GM18526 (cell line): ENCODE results near the gene PGAP2.

Experiments
- POLR2A ChIP-seq: IDR thresholded peaks from 3 replicates; pipeline ENCODE4 v1.6.1; 2011; ENCODE audit not compliant: insufficient read length; ENCODE audit errors: extremely low read depth

Gene PGAP2

GRCh38 chr11:3802011-3802790 is 6.2 kb upstream of the PGAP2 start:
- TF ChIP-seq POLR2A, result no peak

- TF ChIP-seq POLR2A, result no peak
Observed at GRCh38 chr11:3803726-3804495, 4.4 kb upstream of the PGAP2 start.

- TF ChIP-seq POLR2A, result no peak
Observed at GRCh38 chr11:3808861-3809623, 682 bp downstream of the PGAP2 start.

GRCh38 chr11:3809624-3809928 is 1.2 kb downstream of the PGAP2 start:
- TF ChIP-seq POLR2A, result no peak

- no peak for TF ChIP-seq POLR2A
Observed at GRCh38 chr11:3810446-3810845, 2.1 kb downstream of the PGAP2 start.

- TF ChIP-seq POLR2A, result no peak
Observed at GRCh38 chr11:3810951-3811350, 2.6 kb downstream of the PGAP2 start.

GRCh38 chr11:3815845-3816244 is 7.5 kb downstream of the PGAP2 start:
- TF ChIP-seq POLR2A, result no peak

- TF ChIP-seq POLR2A, result no peak
Observed at GRCh38 chr11:3816673-3817072, 8.3 kb downstream of the PGAP2 start.

GRCh38 chr11:3817181-3817800 is 8.9 kb downstream of the PGAP2 start:
- no peak for TF ChIP-seq POLR2A

GRCh38 chr11:3820971-3821370 is 12.6 kb downstream of the PGAP2 start:
- no peak for TF ChIP-seq POLR2A

- no peak for TF ChIP-seq POLR2A
Observed at GRCh38 chr11:3822312-3822711, 14.0 kb downstream of the PGAP2 start.

GRCh38 chr11:3823303-3823702 is 14.9 kb downstream of the PGAP2 start:
- no peak for TF ChIP-seq POLR2A

GRCh38 chr11:3823762-3824506 is 15.6 kb downstream of the PGAP2 start:
- no peak for TF ChIP-seq POLR2A

- TF ChIP-seq POLR2A, result no peak
Observed at GRCh38 chr11:3824714-3825472, 16.5 kb downstream of the PGAP2 start.
